GM21381 (cell line): ENCODE measurements around the gene C4orf50.

Experiments
- ATAC-seq: cut with Tn5 transposase; IDR thresholded peaks from one replicate; pipeline ENCODE4 v1.9.1; 2021; ENCODE audit warnings: mild to moderate bottlenecking, moderate library complexity; ENCODE audit not compliant: unreplicated experiment

Gene C4orf50

DNA sequence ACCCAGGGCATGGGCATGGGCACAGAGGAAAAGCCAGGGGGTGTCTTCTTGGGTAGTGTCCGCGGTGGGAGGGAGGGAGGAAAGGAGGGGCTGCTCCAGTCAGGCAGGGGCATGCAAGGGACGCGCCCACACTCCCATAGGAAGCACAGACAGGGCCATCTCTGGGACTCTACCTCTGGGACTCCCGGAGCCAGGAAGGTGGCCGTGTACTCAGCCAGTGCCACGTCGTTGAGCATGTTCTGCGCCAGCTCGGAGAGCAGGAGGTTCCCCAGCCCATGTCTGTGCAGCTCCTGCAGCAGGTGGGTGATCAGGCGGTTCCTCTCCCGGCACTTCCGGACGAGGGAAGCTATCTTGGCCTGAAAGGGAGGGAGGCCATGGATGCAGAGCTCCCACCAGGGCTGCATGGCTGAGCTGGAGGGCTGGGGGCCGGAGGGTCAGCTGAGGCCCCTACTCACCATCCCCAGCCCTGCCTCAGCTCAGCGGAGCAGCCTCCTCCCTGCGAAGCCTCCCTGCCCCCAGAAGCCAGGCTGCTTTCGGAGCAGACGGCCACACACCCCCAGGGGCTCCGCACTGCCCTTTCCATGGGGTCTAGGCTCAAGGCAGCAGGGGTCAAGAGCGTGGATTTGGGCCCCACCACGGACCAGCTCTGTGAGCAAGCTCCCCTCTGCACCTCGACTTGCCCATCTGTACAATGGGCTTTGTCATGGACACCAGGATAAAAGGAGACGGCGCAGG lies 44.6 kb downstream of the C4orf50 start:
- ATAC-seq: no peak

DNA sequence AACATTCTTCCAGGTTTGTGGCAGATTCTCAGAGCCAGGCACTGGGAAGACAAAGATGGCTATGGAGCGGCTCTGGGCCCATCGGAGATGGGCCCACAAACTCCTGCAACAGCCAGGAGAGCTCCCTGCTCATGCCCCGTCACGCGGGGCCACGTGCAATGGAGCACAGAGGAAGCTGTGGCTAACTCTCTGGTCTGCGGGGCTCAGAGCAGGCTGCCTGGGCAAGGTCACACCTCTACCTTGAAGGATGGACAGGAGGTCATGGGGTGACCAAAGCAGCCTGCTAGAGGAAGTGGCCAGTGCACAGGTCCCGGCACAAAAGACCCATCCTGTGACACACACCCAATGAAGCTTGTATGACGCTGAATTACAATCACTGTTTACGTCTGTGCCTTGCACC lies 45.2 kb downstream of the C4orf50 start:
- no peak for ATAC-seq

DNA sequence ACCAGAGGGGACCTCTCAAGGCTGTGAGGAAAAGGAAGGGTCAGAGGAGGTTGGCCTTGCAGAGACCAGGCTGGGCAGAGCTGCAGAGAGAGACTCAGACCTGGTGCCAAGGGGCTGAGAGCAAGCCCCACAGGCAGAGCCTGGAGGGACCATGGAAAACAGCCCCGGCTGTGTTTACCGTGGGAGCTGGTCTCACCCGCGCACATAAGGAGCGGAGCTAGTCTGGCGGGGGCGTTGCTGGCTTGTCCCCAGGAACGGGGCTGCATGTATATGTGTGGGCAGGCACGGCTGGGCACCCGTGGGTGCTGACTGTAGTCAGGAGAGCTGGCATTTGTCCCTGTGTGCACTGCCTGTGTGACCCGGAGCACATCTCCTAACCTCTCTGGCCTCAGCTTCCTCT lies 45.7 kb downstream of the C4orf50 start:
- no peak for ATAC-seq

DNA sequence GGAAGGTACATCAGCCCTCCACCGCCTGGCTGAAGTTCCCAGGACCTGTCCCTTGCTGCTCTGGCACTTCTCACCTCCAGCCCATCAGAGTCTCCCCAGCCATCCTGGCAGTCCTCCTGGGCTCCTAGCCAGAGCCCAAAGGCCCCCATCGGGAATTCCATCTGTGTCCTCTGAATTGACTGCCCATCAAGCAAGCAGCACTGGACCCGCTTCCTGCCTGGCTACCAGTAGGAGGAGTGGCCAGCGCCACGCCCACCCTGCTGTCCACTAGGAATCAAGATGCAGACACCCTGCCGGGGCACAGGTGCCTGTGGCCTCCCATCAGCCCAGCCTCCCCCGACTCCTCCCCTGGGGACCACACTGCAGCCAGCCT lies 47.2 kb downstream of the C4orf50 start:
- ATAC-seq: no peak

DNA sequence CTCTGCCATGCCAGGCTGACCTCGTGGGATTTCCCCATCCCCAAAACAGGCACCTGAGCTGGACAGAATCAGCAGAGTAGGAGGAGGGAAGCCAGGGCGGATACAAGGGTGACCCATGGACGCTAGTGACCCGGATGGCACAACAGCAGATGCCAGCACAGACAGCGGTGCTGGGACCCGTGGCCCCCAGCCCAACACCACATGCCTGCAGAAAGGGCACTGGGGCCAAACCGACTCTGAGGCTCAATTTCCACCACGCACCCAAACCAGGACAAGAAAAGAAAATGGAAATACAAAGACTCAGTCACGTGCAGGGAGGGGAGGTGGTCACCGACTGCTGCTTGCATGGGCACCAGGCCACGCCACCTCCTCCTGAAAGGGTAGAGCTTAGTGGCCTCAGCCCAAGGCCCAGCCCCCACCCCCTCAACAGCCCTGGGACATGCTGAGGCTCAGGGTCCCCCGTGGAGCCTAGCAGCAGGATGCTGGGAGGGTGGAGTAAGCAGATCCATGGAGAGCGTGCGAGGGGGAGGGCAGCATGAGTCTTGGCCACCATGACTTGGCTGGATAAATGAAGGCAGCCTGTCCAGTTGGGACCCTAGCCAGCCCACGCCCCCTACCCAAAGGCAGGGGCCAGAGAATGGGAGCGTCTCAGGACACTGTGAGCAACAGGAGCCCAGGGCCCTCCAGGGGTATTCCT lies 47.7 kb downstream of the C4orf50 start:
- ATAC-seq: no peak

DNA sequence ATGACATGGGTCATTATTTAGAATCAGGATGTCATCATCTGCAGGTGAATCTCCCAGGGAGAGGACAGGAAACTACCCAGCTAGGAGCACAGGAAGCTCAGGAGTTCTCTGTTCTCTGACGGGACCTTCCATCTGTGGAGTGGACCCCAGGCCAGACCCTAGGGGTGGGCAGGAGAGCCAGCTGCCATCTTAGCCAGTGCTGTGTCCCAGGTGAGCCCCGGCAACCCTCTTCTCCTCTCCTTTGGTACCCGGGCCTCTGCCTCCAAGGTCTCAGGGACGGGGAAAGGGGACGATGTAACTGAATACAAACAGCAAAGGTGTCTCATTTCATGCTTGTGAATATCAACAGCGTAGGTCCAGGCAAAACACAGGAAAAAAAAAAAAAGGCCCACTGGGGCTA lies 48.5 kb downstream of the C4orf50 start:
- no peak for ATAC-seq

DNA sequence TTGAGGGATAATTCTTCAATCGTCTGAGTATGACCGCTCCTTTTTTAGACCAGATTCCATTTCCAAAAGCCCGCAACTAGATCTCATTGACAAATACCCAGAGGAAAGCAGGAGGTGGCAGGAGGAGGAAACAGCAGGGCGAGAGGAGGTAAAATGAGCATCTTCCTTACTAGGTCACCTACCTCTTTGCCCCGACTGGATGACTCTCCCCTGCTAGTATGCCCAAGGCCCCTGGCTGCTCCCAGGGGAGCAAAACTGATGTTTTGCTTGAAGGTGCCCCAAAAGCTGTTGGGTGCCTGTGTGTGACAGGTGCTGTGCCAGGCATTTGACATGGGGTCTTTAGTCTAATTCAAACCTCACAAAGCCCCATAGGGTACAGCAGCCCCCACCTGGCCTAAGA lies 48.9 kb downstream of the C4orf50 start:
- ATAC-seq: no peak

DNA sequence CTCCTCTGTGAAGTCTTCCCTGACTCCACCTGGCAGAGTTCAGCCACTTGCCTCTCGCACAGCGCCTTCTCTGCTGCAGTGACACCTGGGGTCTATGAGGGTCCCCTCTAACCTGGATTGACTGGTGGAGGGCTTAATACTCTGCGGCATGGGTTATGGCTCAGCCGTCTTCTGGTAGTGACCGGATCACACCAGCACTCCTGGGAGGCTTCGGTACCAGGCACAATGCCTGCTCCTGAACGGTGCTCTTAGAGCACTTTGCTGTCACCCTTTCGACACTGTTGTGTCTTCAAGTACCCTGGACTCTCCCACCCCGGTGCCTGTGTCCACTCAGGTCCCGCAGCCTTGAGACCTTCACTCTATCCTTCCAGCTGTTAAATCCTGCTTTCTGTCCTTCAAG lies 50.0 kb downstream of the C4orf50 start:
- no peak for ATAC-seq

DNA sequence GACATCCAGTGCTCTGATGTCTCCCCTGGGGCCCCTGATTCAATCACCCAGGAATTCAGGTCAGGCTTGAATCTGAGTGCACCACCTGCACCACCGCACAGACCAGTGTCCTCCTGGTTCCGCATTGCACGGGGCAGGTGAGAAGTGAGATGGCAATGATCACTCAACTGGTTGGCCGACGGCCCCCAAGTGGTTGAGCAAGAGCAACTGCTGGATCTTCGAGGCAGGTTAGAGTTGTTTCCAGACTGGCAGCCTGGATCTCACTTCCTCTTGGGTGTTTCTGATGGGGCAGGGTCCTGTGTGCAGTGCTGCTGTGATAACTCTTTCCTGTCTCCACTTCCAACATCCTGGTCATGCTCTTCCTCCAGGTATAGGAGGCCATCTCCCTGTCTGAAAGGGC lies 50.4 kb downstream of the C4orf50 start:
- ATAC-seq: no peak

DNA sequence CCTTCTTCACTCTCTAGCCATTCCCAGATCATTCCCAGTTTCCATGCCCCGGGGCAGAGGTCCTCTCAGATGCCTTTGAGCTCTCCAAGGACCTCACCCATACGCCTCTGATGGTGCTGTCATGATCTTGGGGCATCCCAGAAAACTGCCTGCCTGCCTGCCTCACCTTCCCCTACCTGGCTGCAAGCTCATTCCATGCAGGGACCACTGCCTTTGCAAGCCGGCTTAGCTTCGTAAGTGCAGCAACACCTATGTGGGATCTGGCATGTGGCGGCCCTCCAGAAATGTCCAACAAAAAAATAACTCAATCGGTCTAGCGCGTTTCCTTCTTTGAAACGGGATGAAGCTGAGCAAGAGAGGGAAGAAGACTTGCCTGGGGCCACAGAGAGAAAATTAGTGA lies 53.0 kb downstream of the C4orf50 start:
- no peak for ATAC-seq

DNA sequence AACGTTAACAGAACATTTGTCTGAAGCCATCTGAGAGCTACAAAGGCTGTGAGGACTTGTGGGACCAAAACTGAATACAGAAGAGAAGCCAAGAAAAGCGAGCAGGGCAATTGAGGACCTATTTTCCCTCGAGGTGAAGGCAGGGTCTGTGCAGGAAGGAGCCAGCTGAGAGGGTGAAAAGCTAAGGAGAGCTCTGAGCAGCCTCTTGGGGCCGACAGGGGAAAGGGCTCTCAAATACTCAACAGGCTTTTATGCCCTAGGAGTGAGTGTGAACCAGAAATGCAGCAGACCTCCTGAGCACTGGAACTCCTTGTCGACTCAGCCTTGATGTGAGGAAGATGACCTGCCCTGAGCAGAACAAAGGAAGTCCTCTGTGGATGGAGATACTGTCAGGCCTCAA lies 54.2 kb downstream of the C4orf50 start:
- no peak for ATAC-seq

DNA sequence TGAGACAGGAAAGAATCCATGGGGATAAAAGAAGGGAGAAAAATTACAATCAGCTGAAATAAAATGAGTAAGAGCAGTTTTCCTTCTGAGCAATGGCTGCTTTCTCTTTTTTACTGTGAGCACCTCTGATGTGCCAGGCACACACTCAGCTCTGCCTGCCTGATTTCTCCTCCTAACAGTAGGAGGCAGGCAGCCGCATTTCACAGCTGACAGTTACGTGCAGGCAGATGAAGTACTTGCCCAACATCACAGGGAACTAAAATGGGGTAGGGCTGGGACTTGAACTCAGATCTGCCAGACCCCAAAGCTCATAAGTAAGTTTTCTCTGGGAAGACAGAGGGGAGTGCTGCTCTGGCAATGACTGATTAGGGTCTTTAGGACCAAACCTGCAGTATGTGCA lies 54.6 kb downstream of the C4orf50 start:
- ATAC-seq: no peak

DNA sequence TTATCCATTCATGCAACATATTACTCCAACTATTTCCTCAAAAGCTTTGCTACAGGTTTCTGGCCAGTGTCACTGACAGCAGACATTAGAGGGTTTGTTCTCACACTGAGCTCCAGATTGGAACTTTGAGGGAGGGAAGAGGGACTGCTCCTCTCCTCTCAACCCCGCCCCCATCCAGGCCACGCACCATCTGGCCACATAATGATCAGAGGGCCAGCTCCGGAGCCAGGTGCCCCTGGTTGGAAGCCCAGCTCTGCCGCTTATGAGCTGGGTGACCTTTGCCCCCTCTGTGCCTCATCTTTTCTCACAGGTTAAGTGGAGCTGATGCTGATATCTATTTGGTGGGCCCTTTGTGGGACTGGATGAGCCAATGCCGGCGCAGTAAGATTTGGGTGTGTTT lies 55.8 kb downstream of the C4orf50 start:
- ATAC-seq: no peak

DNA sequence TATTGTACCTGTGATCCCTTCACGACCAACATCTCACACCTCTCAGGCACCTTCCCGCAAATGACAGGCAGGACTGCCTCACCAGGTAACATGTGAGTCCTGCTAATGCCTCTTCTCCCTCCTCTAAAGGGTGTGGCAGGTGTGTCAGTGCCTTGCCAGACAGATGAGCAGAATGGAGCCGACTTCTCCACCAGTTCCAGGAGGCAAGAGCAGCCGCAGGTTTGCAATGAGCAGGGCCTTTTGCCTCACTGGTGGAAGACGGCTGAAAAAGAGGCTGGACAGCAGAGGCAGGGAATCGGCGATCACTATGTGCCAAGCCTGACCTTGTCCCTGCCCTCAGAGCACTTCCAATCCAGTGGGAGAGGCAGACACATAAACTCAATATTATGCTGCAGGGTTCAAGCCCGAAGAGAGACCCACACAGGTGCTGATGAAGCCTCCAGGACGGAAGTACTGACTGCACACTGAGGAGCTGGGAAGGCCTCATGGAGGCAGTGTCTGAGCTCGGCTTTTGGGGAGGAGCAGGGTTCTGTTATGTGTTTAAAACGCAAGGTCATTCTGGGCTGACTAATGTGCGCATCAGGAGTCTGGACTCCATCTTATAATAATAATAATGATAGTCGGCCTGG lies 57.9 kb downstream of the C4orf50 start:
- no peak for ATAC-seq

DNA sequence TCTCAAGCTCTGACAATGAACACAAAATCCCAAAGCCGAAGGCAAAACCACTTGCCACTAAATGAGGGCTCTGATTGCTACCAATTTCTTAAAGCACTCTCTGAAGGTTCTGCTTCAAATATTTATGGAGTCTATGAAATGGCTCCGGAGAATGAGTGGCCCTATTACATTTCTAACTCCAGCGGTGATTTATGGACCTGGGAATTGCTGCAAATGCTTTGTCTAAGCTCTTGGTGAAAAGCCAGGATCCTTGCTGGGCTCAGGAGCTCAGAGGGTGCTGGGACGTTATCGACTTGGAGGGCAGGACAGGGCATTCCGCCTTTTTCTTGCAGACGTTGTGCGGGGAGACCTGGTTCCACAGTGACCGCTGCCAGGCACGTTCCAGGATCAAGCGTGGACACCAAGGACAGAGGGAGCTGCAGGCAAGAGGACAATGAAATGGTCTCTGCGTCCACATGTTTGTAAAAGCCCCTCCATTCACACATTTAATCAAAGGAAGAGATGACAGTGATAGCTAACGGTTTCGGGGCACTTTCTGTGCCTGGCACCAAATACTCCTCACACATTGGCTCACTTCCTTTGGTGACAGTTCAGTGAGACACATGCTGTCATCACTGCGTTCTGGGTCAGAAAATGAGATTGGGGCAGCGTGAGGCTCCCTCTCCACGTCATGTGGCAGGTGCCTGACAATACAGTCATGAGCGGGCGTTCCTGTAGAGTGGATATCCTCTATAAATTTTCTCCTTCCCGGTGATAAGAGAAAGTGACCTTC lies 58.8 kb downstream of the C4orf50 start:
- no peak for ATAC-seq

DNA sequence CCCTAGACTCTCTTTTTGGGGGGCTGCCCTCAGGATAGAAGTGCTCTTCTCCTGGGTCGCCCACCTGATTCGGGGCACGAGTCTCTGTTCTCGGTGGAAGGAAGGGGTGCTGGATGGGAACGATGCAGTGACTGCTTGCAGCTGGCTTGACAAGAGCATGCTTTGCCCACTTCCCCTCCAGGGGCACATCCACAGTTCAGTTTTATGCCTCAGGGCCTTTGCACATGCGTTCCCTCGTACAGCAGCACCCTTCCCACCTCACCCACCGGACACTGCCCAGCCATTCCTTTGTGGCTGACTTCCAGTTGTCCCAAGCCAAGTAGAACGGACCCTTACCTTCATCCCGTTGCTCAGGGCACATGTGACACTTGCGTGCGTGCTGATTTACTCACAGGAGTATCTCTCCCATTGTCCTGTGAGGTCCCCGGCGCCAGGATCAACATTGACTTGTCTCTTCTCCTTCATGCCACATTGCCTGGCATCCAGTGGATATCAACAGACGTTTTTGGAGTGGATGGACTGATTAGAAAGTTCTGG lies 60.0 kb downstream of the C4orf50 start:
- no peak for ATAC-seq

DNA sequence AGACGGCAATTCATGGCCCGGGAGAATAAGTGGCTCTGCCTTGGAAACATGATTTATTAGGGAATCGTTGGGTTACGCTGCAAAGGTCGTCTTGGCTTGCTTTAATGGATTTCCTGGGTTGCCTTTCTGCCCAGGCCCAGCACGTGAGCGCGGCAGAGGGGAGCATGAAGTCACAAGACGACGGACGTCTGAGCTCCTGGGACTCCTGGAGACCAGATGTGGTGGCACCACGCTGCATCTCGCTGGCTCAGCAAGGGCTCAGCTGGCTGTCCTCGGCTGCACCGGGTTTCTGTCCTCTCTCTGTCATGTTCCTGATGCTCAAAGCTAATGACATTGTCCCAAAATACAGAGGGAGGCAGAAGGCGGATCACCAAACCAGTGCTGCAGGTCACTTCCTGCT lies 61.2 kb downstream of the C4orf50 start:
- no peak for ATAC-seq

DNA sequence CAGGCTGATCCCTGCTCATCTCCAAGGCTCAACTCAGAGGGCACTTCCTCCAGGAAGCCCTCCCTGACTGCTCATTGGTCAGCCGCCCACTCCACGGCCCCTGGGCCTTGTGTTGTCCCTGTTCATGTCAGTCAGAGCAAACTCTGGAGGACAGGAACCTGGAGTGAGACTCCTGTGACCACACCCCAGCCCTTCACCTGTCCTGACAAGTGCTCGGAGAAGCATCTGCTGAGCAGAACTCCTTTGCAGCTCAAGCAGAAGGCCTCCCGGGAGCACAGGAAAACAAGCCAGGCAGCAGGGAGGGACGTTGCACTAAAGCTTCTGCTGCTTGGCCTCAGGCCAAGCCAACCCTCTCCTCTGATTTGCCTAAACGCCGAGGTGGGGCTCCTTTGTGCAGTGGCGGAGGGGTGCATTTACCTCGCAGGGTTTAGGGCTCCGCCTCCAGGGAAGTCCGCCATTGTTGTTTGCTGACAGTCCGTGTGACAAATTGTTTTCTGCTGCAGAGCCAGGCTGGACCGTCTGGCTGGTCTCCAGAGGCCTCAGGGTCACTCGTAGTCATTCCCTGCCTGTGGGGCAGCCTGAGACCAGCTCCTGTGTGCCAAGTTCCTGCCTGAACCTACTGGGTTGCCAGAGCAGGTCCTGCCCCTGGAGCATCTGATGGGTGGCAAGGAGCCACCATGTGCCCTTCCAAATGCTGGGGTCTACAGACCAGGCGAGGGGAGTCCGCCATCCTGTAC lies 61.8 kb downstream of the C4orf50 start:
- ATAC-seq: no peak

DNA sequence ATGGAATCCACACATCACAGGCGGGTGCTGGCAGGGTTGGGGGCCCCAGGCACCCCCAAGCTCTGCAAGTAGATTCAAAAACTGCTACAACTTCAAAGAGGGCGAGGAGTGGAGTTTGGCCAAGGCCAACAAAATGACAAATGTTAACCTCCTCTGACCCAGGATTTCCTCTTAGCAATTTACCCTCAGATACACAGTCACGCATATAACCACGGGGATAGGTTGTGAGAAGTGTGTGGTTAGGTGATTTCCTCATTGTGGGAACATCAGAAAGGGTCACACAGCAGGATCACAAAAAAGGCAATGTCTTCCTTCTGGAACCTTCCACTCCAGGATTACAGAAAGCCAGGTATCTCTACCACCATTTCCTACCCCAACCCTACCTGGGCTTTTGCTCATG lies 62.4 kb downstream of the C4orf50 start:
- ATAC-seq: no peak

DNA sequence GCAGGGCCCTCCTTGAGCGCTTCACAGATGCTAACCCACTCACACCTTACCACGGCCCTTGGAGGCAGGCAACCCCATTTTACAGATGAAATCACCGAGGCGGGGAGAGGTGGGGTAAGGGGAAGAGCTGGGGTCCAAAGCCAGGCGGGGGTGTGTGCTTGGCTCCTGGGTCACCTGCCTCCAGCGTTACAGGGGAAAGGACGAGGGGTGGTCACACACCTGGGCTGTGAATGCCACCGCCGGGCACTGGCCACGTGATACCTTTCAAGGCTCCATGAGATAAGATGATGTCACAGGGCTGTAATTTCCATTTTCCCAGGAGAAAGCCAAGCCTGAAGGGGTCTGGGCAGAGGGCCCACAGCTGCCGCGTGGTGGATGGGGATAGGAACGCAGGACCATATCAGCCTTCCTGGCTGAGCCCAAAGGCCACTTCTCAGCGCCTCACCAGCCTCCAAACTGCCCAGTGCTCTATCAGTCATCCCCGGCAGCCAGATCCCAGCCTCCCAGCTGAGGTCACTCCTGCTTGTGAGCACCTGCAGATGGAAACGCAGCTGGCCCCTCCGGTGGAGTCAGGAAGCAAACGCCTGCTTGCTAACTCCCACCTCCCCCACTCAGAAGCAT lies 62.9 kb downstream of the C4orf50 start:
- no peak for ATAC-seq
